ENCODE results near the gene SPRN. TPM values are rescaled to one million over a fixed set of nuclear protein-coding genes. Genes with fewer than 3 reads are reported as not detected.
"Not testable (repeated sequence)": the region's sequence is repeated elsewhere in the genome, so short reads cannot be mapped to it uniquely, and the experiment has no call there.

The SPRN gene
- total and polyA plus RNA-seq, 2 experiments from 2014 or later, result 0.31 TPM

GRCh38 chr10:133388236-133388972 lies 36.0 kb downstream of the SPRN start:
- H3K4me3 ChIP-seq, result no peak overlapping the region
- no peak overlapping the region for H2AFZ ChIP-seq
- Mint-ChIP-seq H3K9me3 (no peaks in the 10 kb centered on the region), H3K4me1 (peaks cover under 1% of the 10 kb centered on the region; the same call in 1 of the 3 replicates), H3K27me3 (ENCODE audit: insufficient read depth, low read depth, poor library complexity) (no peaks in the 10 kb centered on the region), H3K27ac (no peak overlapping the region), H3K36me3 (ENCODE audit: low read depth) (0 out of 3 replicates have a peak, but pooled peaks cover 3% of the 10 kb centered on the region), H3K4me3 (no peak overlapping the region)
- no peaks in the 10 kb centered on the region; the same call in 1 of the 2 replicates for H3K36me3 ChIP-seq (ENCODE audit: insufficient read depth)
- H3K4me2 ChIP-seq, result no peak overlapping the region
- TF ChIP-seq STAT1 (IDR thresholded peaks at IDR 0.05; ENCODE audit: unreplicated experiment) (no peak), CTCF (conservative IDR thresholded peaks at IDR 0.05; ENCODE audit: low read depth in 2 of 2) (no peak), ZNF462 (CRISPR knock-in tag; IDR thresholded peaks at IDR 0.05) (no peak), JUNB (IDR thresholded peaks at IDR 0.05; ENCODE audit: unreplicated experiment) (no peak), ZNF114 (CRISPR knock-in tag; IDR thresholded peaks at IDR 0.05) (no peak), CREB1 (CRISPR knock-in tag; IDR thresholded peaks at IDR 0.05; ENCODE audit: low read depth) (no peak), EZH2phosphoT487 (IDR thresholded peaks at IDR 0.05; ENCODE audit: unreplicated experiment) (no peak)
- no peaks in the 10 kb centered on the region for H3F3A ChIP-seq (replicated peaks; ENCODE audit: low read depth)
- H3K9me2 ChIP-seq (ENCODE audit: insufficient read depth), result no peaks in the 10 kb centered on the region
- H4K20me1 ChIP-seq (replicated peaks; ENCODE audit: insufficient read depth), result no peaks in the 10 kb centered on the region
- H3K27me3 ChIP-seq (ENCODE audit: insufficient read depth), result no peaks in the 10 kb centered on the region
- DNase-seq (ENCODE audit: low spot score) (no peak), ATAC-seq (no peak)
- no peak overlapping the region for H3K27ac ChIP-seq (ENCODE audit: low read depth)
- H3K4me1 ChIP-seq (ENCODE audit: insufficient read depth), result no peaks in the 10 kb centered on the region
- no peaks in the 10 kb centered on the region for H3K79me2 ChIP-seq (replicated peaks; ENCODE audit: insufficient read depth)

- H3K27ac Mint-ChIP-seq; H3K4me1 Mint-ChIP-seq; H4K20me1 ChIP-seq (replicated peaks; ENCODE audit: insufficient read depth); H3K4me3 ChIP-seq; H3K9me2 ChIP-seq (ENCODE audit: insufficient read depth); H3K4me1 ChIP-seq (ENCODE audit: insufficient read depth); H3K4me3 Mint-ChIP-seq; H3K79me2 ChIP-seq (replicated peaks; ENCODE audit: insufficient read depth); H3K36me3 ChIP-seq (ENCODE audit: insufficient read depth); H3K9me3 Mint-ChIP-seq; H3F3A ChIP-seq (replicated peaks; ENCODE audit: low read depth); H3K27ac ChIP-seq (ENCODE audit: low read depth); H2AFZ ChIP-seq; H3K36me3 Mint-ChIP-seq (ENCODE audit: low read depth); H3K4me2 ChIP-seq; ATAC-seq; H3K27me3 Mint-ChIP-seq (ENCODE audit: insufficient read depth, low read depth, poor library complexity); DNase-seq (ENCODE audit: low spot score); H3K27me3 ChIP-seq (ENCODE audit: insufficient read depth): not testable (repeated sequence)
Observed at GRCh38 chr10:133386951-133387350, 37.5 kb downstream of the SPRN start.

Measured in GM23338 (cell line).